HG03097 (cell line): Measurements from ENCODE around the gene ARHGAP1.

Source experiments
- ATAC-seq: cut with Tn5 transposase; IDR thresholded peaks from one replicate; pipeline ENCODE4 v1.9.1; 2021; ENCODE audit not compliant: unreplicated experiment, low FRiP score

ARHGAP1 gene

DNA sequence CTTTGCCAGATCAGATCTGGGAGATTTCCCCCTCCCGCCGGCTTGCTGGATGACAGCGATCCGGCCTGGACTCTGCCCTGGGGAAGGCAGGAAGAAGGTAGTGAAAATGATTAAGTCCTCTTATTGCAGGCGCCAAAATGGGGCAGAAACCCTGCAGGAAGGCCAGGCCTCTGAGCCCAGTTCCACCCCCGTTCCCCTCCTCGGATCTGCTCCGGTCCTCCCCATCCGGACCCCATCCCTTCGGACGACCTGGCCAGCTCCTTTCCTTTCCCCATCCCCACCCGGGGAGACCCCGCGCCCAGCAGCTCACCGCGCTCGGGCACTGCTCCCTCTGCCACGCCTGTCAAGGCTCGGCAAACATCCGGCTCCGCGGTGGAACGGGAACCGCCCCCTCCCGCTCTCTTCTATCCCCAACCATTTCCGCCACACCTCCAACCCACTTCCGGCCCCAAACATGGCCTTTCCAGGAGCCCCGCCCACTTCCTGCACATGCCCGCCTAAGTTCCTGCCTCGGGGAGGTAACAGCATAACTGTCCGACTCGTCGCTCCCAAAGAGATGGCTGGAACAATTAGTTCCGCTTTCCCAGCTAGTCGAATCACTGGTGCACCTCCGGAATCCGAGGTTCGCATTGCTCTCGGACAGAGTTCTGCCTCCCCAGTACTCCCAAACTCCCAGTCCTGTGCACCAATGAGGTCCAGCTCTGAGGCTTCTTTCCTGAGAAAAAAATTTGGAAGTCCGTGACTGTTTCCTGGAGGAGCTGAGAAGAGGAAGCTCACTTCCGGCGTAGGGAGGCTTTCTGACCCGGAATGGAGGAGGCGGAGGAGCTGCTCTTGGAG, at the start of gene ARHGAP1, which contains the start of gene ZNF408:
Gene ARHGAP1 (minus strand): TSS at position 379 of the 837 bp plus-strand sequence. CDS start 4,512 bp downstream, outside the sequence.
Gene ZNF408 (plus strand): TSS at position 791 of the 837 bp plus-strand sequence. CDS start 17 bp downstream, at position 808.
- ATAC-seq, result peak; percentile 87

DNA sequence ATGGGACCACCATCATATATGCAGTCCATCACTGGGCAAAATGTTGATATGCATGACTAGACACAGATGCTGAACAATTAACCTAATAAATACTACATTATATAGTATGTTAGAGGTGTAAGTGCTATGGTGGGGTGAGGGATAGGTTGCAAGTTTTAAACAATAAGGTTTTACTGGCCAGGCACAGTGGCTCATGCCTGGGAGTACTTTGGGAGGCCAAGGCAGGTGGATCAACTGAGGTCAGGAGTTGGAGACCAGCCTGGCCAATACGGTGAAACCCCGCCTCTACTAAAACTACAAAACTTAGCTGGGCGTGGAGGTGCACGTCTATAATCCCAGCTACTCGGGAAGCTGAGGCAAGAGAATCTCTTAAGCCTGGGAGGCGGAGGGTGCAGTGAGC, 46.7 kb upstream of the ARHGAP1 start:
- no peak for ATAC-seq

DNA sequence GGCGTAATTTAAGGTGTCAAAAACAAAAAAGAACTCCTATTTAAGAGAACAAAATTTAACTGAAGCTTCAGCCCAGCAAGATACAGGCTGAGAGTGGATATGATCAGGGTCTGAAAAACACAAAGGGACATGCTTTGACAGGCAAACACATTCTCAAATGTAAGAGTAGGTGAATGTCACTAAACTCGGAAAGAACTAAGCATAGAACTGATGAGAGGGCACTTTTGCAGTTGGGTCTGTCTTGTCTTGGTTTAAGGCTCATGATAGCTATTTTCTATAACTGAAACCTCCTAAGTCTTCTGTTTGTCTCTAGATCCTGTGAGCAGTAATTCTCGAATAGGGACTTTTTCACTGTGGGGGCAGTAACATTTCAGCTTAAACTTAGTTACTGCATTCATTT, 45.6 kb upstream of the ARHGAP1 start:
- ATAC-seq, result no peak

DNA sequence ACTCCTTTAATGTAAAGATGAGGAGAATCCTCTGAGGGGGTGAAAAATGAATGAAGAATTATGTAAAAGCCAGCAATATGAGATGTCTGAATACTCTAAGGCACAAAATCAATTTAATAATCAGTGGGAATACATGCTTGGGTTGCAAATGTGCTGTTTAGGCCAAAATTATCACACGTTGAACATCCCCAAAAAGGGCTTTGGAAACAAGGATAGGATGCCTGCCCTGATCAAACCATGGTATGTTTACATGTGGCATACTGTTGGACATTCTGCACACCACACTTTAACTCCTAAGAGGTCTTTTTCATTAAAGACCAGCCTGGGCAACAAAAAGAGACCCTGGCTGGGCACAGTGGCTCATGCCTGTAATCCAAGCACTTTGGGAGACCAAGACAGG, 44.9 kb upstream of the ARHGAP1 start:
- ATAC-seq, result no peak

DNA sequence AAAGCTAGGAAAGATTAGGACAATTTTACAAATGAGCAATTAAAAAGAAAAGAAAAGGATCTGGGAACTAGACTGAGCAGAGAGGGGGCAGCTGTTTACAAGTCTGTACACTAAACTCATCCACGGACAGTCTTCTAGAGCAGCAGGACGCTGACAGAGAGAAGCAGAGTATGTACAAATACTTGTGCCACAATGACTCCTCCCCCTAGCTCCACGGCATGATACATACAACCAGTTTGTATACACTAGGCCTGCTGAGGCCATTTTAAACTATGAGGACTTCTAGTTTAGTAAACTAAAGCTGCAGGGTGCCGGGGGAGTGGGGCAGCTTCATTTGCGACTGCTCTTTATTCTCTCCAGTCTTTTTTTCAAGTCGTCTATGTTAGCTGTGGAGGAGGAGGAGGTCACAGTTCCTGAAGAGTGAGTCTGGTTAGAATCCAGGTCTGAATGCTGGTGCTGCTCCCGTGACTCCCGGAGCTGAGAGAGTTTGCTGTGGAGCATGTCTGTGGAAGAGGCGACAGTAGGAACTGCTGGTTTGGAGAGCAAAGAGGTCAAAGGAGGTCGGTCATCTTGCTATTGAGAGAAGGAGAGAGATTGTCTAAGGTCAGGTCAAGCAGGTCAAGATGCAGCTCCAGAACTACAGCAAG, 43.4 kb upstream of the ARHGAP1 start:
- ATAC-seq, result no peak

GRCh38 chr11:46743043-46743442, 42.6 kb upstream of the ARHGAP1 start:
- no peak for ATAC-seq

DNA sequence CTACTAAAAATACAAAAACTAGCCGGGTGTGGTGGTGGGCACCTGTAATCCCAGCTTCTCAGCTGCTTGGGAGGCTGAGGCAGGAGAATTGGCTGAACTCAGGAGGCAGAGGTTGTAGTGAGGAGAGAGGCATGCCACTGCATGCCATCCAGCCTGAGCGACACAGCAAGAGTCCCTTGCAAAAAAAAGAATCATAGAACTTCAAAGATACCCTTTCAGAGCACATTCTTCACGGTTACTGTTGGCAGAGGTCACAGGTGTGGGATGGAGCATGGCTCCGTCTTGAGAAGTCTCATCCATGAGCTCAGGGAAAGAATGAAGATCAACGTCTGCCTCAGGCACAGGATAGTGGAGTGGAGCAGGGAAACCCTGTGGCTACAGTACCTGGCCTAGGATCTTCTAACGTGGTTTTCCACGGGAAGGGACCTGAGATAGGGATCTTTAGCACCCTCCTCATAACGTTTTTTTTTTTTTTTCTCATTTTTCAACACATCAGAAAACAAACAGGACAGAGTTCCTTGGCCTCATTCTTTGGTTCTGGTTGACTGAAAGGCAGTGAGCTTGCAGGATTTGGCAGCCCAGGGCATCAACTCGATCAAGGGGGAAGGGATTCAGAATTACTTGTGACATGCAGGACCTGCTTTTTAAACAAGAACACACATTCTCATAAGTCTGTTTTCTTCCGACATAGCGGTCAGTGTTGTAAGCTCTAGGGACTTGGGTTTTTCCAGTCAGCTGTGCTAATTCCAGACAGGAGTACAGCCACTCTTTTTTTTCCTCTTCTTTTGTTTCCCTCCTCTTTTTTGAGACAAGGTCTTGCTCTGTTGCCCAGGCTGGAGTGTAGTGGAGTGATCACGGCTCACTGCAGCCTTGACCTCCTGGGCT, 41.4 kb upstream of the ARHGAP1 start:
- ATAC-seq, result no peak

DNA sequence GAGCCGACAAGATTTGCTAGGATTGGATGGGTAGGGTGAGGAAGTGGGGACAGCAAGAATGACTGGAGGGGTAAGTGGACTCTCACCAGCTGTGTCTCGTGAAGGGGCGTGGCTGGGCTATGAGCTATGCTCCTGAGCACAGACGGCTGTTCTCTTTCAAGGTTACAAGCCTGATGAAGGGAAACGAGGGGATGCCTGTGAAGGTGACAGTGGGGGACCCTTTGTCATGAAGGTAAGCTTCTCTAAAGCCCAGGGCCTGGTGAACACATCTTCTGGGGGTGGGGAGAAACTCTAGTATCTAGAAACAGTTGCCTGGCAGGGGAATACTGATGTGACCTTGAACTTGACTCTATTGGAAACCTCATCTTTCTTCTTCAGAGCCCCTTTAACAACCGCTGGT, 38.5 kb upstream of the ARHGAP1 start:
- no peak for ATAC-seq

GRCh38 chr11:46737699-46738098, 37.3 kb upstream of the ARHGAP1 start:
- ATAC-seq, result no peak

DNA sequence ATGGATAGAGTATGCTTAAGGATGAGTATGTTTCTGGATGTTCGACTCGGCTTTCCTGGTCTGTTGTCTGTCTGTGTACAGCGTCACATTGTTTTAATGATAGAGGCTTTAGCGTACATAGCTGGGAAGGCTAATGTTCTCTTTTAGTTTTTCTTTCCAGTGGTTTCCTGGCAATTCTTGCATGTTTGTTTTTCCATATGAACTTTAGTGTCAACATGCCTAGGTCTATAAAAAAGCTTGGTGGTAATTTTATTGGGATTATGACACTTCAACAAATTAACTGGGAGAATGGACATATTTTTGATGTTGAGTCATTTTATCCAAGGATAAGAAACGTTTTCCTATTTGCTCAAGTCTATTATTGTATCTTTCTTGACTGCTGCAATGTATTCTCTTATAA, 36.2 kb upstream of the ARHGAP1 start:
- ATAC-seq, result no peak

DNA sequence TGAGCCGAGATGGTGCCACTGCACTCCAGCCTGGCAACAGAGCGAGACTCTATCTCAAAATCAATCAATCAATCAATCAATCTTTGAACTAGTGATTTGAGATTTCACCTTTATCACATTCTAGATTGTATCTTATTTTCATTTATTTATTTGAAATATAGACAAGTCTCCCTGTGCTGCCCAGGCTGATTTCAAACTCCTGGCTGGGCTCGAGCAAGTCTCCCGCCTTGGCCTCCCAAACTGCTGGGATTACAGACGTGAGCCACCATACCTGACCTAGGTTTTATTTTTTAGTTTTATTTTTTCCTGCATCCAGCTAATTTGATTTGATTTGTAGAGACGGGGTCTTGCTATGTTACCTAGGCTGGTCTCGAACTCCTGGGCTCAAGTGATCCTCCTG, 35.7 kb upstream of the ARHGAP1 start:
- no peak for ATAC-seq

DNA sequence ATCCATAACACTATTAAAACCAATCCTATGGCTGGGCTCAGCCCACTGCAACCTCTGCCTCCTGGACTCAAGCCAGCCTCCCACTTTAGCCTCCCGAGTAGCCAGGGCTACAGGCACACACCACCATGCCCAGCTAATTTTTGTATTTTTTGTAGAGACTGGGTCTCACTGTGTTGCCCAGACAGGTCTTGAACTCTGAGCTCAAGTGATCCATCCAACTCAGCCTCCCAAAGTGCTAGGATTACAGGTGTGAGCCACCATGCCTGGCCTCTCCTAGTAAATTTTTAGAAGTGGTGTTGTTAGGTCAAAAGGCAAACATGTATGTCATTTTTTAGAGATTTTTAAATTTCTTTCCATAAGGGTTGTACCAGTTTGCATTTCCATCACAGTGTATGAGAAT, 32.8 kb upstream of the ARHGAP1 start:
- no peak for ATAC-seq

GRCh38 chr11:46731545-46731944, 31.1 kb upstream of the ARHGAP1 start:
- ATAC-seq, result no peak

- ATAC-seq, result no peak
Observed at GRCh38 chr11:46729110-46730027, 28.9 kb upstream of the ARHGAP1 start.

- ATAC-seq, result no peak
Observed at GRCh38 chr11:46728659-46729040, 28.2 kb upstream of the ARHGAP1 start.

- no peak for ATAC-seq
Observed at GRCh38 chr11:46727952-46728658, 27.7 kb upstream of the ARHGAP1 start.

- ATAC-seq, result no peak
Observed at GRCh38 chr11:46726206-46726862, 25.9 kb upstream of the ARHGAP1 start.

GRCh38 chr11:46725338-46726205, 25.2 kb upstream of the ARHGAP1 start:
- ATAC-seq, result no peak
